Stimulated activated CD8-positive, alpha-beta memory T cell treated with anti-CD3 and anti-CD28 coated beads, Interleukin-4, amount 100 ng/mL, for 4 hours (primary cell): Measurements from ENCODE around the gene SHISA3.

Experiments used
- DNase-seq, 2 donors: peaks; one replicate each; pipeline ENCODE4 v3.0.0-alpha.2; 2020; ENCODE audit warnings: low read depth in 2 of 2, low spot score in 1 of 2

Gene SHISA3

GRCh38 chr4:42445038-42445437 lies 47.8 kb downstream of the SHISA3 start:
- DNase-seq: no peak

- DNase-seq: no peak
These were observed 49.5 kb downstream of the SHISA3 start for GRCh38 chr4:42446823-42447222.
